GM19468 (cell line): ENCODE measurements around the gene RIMOC1.

Source experiments
- ATAC-seq: cut with Tn5 transposase; IDR thresholded peaks from one replicate; pipeline ENCODE4 v1.9.1; 2021; ENCODE audit warnings: mild to moderate bottlenecking, moderate library complexity, moderate number of reproducible peaks; ENCODE audit not compliant: unreplicated experiment; ENCODE audit errors: extremely low read depth

The RIMOC1 gene

GRCh38 chr5:41903892-41904799, at the start of gene RIMOC1:
TSS of gene RIMOC1 (plus strand) at chr5:41904344. CDS start at chr5:41904368, 24 bp downstream.
- ATAC-seq, result peak; percentile 98

DNA sequence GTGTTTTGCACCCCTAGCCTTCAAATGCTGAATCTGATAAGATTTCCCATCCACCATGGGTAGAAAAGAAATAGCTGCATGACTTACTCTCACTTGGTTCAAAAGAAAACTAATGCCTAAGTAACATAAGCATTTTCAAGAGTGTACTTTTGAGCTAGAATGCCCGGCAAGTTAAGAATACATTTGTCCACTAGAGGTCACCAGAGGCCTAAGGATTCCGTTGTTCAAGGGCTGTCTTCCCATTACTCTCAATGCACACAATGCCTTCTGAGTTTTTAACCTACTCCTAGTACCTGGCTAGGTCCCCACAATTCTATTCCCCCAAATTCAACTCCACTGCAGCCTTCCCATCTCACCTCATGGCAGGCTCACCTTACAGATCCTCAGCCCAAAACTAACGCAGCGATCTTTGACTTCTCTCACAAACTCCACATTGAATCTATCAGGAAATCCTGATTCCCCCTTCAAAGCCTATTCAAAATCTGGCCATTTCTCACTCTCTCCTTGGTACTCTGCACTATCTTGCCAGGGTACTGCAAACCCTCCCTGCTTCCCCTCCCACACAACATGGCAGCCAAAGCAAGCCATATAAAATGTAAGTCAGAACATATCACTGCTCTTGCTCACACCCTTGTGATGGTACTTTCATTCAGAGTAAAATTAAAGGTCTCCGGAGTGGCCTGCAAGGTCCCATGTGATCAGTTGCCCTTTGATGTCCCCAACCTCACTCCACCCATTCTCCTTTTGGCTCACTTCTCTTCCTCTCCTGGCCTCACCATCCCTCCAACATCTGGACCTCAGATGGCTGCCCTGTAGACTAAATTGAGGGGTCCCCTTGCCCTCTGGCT, 47.3 kb upstream of the RIMOC1 start:
- ATAC-seq, result peak; percentile 71

GRCh38 chr5:41857989-41858388, 46.2 kb upstream of the RIMOC1 start:
- ATAC-seq, result no peak

DNA sequence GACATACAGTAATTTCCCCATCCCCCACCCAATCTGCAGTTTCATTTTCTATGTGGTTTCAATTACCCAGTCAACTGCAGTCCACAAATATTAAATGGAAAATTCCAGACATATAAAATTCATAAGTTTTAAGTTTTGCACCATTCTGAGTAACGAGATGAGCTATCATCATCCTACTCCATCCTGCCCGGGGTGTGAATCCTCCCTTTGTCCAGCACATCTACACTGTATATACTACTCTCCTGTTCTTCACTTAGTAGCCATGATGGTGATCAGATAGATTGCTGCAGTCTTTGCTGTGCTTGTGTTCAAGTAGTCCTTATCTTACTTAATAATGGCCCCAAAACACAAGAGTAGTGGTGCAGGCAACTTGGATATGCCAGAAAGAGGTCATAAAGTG, 45.3 kb upstream of the RIMOC1 start:
- ATAC-seq, result no peak

- peak; percentile 44 for ATAC-seq
Measured at GRCh38 chr5:41863871-41864486, 40.2 kb upstream of the RIMOC1 start.

DNA sequence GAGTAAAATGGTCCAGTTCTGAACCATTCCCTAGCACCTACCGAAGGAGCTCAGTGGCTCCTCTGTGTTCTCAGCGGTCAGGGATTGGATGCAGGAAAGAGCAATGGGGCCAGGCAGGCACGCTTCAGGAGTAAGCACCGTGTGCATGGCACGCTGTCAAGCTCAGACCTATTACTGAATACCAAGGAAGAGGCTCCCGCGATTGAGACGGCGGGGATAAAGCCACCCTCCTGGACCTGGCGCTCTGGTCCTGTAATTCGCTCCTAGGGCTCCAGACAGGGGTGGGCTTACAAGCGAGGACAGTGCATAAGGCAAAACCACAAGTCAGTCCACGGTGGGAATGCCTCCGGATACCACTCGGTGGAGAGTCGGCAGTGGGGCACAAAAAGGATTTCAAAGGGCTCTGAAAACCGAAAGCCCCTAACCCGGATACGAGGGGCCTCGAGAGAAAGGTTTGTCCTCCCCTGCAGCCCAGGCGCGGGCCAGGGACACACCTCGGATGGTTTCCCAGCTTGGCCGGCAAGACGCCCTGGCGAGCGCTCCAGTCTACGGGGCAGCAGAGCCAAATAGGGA, 34.9 kb upstream of the RIMOC1 start:
- no peak for ATAC-seq

DNA sequence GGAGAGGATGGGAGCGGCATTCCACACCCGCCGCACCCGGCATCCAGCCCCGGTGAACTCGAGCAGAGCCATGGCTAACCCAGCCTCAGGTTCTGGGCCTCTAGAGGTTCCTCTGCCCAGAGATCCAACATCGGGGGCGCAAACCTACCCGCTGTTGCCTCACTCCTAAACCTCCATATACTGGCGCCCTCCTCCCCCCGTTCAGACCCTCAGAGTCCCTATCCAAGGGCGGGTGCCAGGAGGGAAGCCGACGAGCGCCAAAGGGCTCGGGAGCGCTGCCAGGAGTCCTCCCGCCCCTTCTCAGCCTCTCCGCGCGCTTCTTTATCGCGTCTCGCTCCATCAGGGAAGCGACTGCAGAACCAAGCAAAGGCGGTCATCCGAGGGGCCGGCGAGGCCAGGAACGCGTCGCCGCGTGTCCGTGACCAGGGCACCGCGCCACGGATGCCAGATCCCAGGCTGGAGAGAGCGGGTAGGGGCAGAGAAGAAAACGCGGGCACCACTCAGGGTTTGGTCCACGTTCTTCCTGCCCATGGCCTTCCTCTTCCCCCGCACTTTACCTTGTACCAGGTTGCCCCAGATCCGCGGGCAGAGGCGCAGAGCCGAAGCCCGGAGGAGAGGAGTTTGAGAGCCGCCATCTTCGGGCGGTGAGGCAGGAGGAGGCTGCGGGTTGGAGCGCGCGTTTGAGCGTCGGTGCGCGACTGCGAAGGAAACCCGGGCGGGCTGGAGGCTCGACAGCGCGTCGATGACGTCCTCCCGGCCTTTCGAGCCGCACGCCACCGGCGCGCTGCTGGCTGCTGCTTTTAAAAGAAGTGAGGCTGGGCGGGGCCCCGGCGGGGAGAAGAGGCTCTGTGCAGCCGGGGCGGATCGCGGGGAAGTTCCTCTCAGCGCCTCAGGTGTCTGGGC, 34.2 kb upstream of the RIMOC1 start, which contains the start of gene OXCT1:
OXCT1 (minus strand) TSS at position 702 of the 903 bp plus-strand sequence; CDS start at position 635, 67 bp downstream.
- ATAC-seq, result peak; percentile 96

DNA sequence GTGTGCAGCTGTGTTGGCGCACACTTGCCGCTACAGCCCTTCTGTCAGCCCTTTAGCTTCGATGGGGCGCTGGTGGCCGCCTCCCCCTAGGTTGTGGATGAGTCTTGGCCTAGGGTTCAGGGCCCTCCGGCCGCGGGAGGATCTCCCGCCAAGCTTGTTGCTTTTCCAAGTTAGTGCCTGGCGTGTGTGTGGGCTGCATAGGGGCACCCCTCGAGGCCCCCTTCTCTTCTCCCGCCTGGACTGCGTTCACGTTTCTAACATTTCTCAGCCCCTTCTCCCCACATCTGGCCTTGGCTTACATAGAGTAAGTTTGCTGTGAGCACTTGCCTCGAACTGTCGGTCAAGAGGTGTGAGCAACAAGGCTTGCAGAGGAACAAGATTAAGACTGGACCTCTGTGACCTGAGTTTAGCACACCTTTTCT, 33.5 kb upstream of the RIMOC1 start:
- ATAC-seq, result no peak

GRCh38 chr5:41871852-41872251, 32.3 kb upstream of the RIMOC1 start:
- no peak for ATAC-seq

DNA sequence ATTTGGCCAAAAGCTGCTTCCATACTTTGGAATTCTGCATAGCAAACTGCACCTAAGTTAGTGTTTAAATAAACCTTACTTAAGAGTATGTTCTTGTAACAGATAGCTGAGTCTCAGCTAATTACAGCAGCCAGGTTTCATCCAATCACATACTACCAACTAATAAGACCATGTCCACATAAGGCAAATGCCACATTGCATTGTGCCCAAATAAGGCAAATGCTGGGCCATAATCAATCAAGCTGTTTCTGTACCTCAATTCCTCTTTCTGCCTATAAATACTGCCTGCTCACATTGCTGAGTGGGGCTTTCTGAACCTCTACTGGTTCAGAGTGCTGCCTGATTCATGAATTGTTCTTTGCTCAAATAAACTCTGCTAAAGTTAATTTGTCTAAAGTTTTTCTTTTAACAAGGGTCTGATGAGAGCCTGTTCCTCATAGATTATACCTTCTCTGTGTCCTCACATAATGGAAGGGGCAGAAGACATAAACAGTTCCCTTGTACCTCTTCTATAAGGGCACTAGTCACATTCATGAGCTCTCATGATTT, 29.6 kb upstream of the RIMOC1 start:
- no peak for ATAC-seq

GRCh38 chr5:41875121-41875520, 29.0 kb upstream of the RIMOC1 start:
- ATAC-seq, result no peak

- ATAC-seq, result no peak
Measured at GRCh38 chr5:41876678-41877077, 27.5 kb upstream of the RIMOC1 start.

GRCh38 chr5:41877408-41877807, 26.7 kb upstream of the RIMOC1 start:
- ATAC-seq, result no peak

DNA sequence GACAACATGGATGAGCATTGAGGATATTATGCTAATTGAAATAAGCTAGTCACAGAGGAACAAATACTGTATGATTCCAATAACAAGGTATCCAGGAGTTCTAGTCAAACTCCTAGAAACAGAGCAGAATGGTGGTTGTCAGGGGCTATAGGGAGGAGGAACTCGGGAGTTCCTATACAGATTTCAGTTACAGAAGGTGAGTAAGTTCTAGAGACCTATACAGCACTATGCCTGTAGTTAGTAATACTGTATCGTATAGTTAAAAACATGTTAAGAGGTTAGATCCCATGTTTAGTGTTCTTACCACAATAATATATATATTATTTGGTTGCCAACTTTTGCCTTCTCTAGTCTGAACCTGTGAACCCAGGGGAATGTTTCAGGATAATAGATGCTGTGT, 26.0 kb upstream of the RIMOC1 start:
- no peak for ATAC-seq

DNA sequence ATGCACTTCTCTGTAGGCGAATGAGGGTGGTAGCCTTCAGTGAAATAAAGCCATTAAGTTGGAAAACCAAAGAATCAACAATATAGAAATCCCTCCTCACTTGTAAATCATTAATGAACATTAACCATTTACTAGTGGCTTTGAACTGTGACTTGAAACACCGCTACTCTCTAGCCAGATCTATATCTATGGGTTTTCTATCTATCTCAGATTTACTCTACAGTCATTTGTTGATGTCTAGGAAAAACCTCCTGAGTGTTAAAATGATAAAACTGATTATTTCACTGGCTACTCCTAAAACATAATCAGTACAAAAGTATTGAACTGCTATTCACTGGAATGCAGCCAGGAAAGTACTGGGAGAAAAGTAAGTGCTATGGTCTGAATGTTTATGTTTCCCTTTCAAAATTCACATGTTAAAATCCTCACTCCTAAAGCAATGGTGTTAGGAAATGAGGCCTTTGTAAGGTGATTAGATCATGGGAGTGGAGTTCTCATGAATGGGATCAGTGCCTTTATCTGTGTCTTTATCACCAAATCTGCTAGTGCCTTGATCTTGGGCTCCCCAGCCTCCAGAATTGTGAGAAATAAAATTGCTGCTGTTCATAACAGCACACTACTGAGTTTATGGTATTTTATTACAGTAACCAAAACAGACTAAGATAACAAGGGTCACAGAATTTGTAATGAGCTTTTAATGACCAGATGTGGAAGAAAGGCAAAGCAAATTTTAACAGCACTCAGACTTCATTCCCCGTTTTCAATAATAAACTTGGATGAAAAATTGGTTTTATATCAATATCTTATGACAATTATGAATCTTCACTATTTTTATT, 25.3 kb upstream of the RIMOC1 start:
- no peak for ATAC-seq

- ATAC-seq, result no peak
Measured at GRCh38 chr5:41882765-41883164, 21.4 kb upstream of the RIMOC1 start.

GRCh38 chr5:41883243-41883642, 20.9 kb upstream of the RIMOC1 start:
- ATAC-seq, result no peak

GRCh38 chr5:41883936-41884335, 20.2 kb upstream of the RIMOC1 start:
- no peak for ATAC-seq
